ENCODE data around the gene EEF1A2. TPM values are rescaled to one million over a fixed set of nuclear protein-coding genes. Genes with fewer than 3 reads are reported as not detected.

The EEF1A2 gene
- total and polyA plus RNA-seq, 4 donors = 0.05 to 0.12 TPM; not detected in 2

GRCh38 chr20:63539092-63539430 lies 40.2 kb upstream of the EEF1A2 start (continued):
- TF ChIP-seq REST (IDR thresholded peaks at IDR 0.05) = no peak
- no peak for TF ChIP-seq RAD21 (IDR thresholded peaks at IDR 0.05)
- TF ChIP-seq RXRA (IDR thresholded peaks at IDR 0.05) = no peak
- no peak for TF ChIP-seq HNF4G (IDR thresholded peaks at IDR 0.05)

GRCh38 chr20:63538204-63539091 lies 39.6 kb upstream of the EEF1A2 start:
- H3K27me3 ChIP-seq (ENCODE audit: control insufficient read depth in 4 of 4, insufficient read depth in 4 of 4, low read length in 3 of 4) = no peaks in the 10 kb centered on the region
- no peak overlapping the region for H3K9ac ChIP-seq (ENCODE audit: low read depth in 1 of 2, low read length in 2 of 2)
- no peaks in the 10 kb centered on the region for H3K9me3 ChIP-seq (ENCODE audit: control insufficient read depth in 4 of 4, low read length in 3 of 4)
- 45% methylated on average over 27 of the region's 27 CpGs for WGBS
- peak overlapping the region in 1 of 3 donors; percentile 33 for H3K4me3 ChIP-seq (ENCODE audit: low read depth in 1 of 3, low read length in 3 of 3)
- peak overlapping the region in 1 of 2 donors; percentile 17 for H3K27ac ChIP-seq (ENCODE audit: low read depth in 1 of 2, low read length in 2 of 2)
- TF ChIP-seq EGR1 (IDR thresholded peaks at IDR 0.05; ENCODE audit: low read depth in 2 of 2) (no peak), ZBTB33 (IDR thresholded peaks at IDR 0.05) (no peak), HNF4A (conservative IDR thresholded peaks at IDR 0.05) (no peak), ATF3 (IDR thresholded peaks at IDR 0.05) (no peak), YY1 (IDR thresholded peaks at IDR 0.05) (no peak), FOXA1 (IDR thresholded peaks at IDR 0.05) (no peak), REST (IDR thresholded peaks at IDR 0.05) (no peak), GABPA (IDR thresholded peaks at IDR 0.05 in 1 of 2, conservative IDR thresholded peaks at IDR 0.05 in 1 of 2) (no peak), FOXA2 (IDR thresholded peaks at IDR 0.05) (no peak), CTCF (IDR thresholded peaks at IDR 0.05; ENCODE audit: low read depth, low read length, missing input control) (no peak), NR2F2 (IDR thresholded peaks at IDR 0.05) (no peak), RAD21 (IDR thresholded peaks at IDR 0.05) (no peak), RXRA (IDR thresholded peaks at IDR 0.05) (no peak), SP1 (IDR thresholded peaks at IDR 0.05) (no peak), JUND (IDR thresholded peaks at IDR 0.05) (no peak), HNF4G (IDR thresholded peaks at IDR 0.05) (no peak)
- H3K4me1 ChIP-seq (ENCODE audit: control insufficient read depth in 4 of 4, insufficient read depth in 4 of 4, low read length in 3 of 4) = peaks cover 10 to 28% (median 19%) of the 10 kb centered on the region in 4 donors
- no peak for DNase-seq (ENCODE audit: low spot score)
- H3K36me3 ChIP-seq (ENCODE audit: control insufficient read depth in 4 of 4, insufficient read depth in 3 of 4, low read depth in 1 of 4, low read length in 3 of 4) = no peaks in the 10 kb centered on the region
